Esophagus muscularis mucosa (tissue), 4 donors: ENCODE data around the gene CCDC141.

Experiments
- CTCF ChIP-seq, 3 experiments: fragments of 200-600 bp in 2 of 3; fragments of 450-650 bp in 1 of 3; sonication (generic) in 2 of 3; IDR thresholded peaks; one replicate each; pipeline ENCODE4 v1.5.1; 2017 to 2019; ENCODE audit warnings: antibody characterized with exemption in 3 of 3, mild to moderate bottlenecking in 2 of 3, moderate library complexity in 1 of 3
- EP300 ChIP-seq: sonication (generic); formaldehyde crosslinking; IDR thresholded peaks from one replicate; pipeline ENCODE4 v1.6.1; 2017; ENCODE audit warnings: antibody characterized with exemption
- POLR2A ChIP-seq: fragments of 450-650 bp; IDR thresholded peaks from one replicate; pipeline ENCODE4 v1.6.1; 2017; ENCODE audit warnings: antibody characterized with exemption, moderate library complexity, mild to moderate bottlenecking, low read depth
- POLR2AphosphoS5 ChIP-seq, 2 donors: sonication (generic); formaldehyde crosslinking; IDR thresholded peaks; one replicate each; pipeline ENCODE4 v1.6.1; 2017; ENCODE audit warnings: antibody characterized with exemption in 2 of 2

- no peak for TF ChIP-seq CTCF (IDR thresholded peaks at IDR 0.05)
- TF ChIP-seq POLR2A = no peak
- no peak for TF ChIP-seq EP300
- TF ChIP-seq POLR2AphosphoS5 (IDR thresholded peaks at IDR 0.05) = no peak
Observed at GRCh38 chr2:178990533-178991241, 59.2 kb downstream of the CCDC141 start.
